ENCODE measurements around the gene INTS6. TPM values are rescaled to one million over a fixed set of nuclear protein-coding genes. Genes with fewer than 3 reads are reported as not detected.

Gene INTS6, protein sequence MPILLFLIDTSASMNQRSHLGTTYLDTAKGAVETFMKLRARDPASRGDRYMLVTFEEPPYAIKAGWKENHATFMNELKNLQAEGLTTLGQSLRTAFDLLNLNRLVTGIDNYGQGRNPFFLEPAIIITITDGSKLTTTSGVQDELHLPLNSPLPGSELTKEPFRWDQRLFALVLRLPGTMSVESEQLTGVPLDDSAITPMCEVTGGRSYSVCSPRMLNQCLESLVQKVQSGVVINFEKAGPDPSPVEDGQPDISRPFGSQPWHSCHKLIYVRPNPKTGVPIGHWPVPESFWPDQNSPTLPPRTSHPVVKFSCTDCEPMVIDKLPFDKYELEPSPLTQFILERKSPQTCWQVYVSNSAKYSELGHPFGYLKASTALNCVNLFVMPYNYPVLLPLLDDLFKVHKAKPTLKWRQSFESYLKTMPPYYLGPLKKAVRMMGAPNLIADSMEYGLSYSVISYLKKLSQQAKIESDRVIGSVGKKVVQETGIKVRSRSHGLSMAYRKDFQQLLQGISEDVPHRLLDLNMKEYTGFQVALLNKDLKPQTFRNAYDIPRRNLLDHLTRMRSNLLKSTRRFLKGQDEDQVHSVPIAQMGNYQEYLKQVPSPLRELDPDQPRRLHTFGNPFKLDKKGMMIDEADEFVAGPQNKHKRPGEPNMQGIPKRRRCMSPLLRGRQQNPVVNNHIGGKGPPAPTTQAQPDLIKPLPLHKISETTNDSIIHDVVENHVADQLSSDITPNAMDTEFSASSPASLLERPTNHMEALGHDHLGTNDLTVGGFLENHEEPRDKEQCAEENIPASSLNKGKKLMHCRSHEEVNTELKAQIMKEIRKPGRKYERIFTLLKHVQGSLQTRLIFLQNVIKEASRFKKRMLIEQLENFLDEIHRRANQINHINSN
- total RNA-seq: 10 to 100 TPM; 18.4 to 30.2 (median 24.4) TPM
- 10 to 100 TPM in 1 of 2 donors, 1 to 10 TPM in 1; 7.7 to 12.0 TPM for polyA plus RNA-seq
- long read RNA-seq, donor 1, transcript INTS6-201 (18 exons, 3,662 nt): major isoform, 18 of 38 reads
- long read RNA-seq, donor 1, partial matches to known transcripts: 14 of 38 reads
- long read RNA-seq, donor 1, other reads (novel, unspliced or antisense): 6 of 38 reads
- long read RNA-seq, donor 2, transcript INTS6-201 (18 exons, 3,662 nt): major isoform, 8 of 16 reads
- long read RNA-seq, donor 2, partial matches to known transcripts: 7 of 16 reads
- long read RNA-seq, donor 2, other reads (novel, unspliced or antisense): 0 of 16 reads
- long read RNA-seq, donor 3, transcript INTS6-201 (18 exons, 3,662 nt): major isoform, 33 of 53 reads
- long read RNA-seq, donor 3, partial matches to known transcripts: 14 of 53 reads
- long read RNA-seq, donor 3, other reads (novel, unspliced or antisense): 6 of 53 reads

DNA sequence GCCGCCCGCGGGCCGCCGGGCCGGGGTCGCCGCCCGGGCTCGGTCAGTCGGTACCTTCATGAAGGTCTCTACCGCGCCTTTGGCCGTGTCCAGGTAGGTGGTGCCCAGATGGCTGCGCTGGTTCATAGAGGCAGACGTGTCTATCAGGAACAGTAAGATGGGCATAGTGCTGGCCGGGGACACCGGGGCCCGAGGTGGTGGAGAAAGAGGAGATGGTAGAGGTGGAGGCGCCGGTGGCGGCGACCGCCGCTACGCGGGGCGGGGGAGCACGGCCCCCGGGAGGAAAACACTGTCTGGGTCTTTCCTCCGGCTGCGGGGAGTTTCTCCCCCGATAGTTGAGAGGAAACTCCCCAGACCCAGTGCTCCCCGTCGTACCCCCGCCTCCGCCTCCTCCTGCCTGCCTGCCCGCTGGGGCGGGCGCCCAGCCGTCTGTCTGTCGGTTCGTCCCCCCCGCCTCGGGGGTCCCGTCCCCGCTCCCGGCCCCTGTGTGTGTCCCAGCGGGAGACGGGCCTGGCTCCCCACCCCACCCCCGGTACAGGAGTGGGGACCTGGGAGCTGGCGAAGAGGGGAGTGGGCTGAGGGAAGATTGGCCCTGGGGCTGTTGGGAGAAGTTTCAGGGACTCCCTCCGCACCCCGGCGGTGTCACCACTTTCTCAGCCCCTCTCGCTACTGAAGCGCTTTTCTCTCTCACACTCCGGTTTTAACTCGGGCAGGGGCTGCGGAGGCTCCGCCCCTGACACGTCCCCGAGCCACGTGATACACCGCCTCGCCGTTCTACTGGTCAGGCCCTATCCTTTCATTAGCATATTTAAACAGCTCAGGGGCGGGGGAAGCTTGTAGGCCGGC, at the start of gene INTS6:
TSS of gene INTS6 (minus strand) at position 676 of the 846 bp plus-strand sequence. CDS start at position 165, 511 bp downstream.
- Histone ChIP-seq H3K9me3 (peaks cover 0 to 12% (median 3%) of the 10 kb centered on the region in 12 donors), H3K27me3 (no peaks in the 10 kb centered on the region), H3K27ac (peak within 1 kb of the TSS; percentile 98 to 100 (median 99)), H3K4me3 (peak within 1 kb of the TSS; percentile 83 to 99 (median 94)), H3K4me1 (peaks cover 0 to 43% (median 21%) of the 10 kb centered on the region in 12 donors), H3K36me3 (peaks cover 0 to 51% (median 29%) of the 10 kb centered on the region in 9 donors)
- ATAC-seq: peak; percentile 92 to 98 (median 96)
- intact Hi-C loops (cut with DNase I): loop anchor here (1.0 to 10.0 kb wide), 11 partner anchors 130 to 352 kb away; partner anchors contain the start of genes DHRS12 (in 8 of the 10) and WDFY2 (in 8 of the 10)
- DNase-seq: peak; percentile 99 to 100 (median 100)
- peak; percentile 100 for TF ChIP-seq POLR2A (IDR thresholded peaks at IDR 0.05)
- TF ChIP-seq, protein P1, sequence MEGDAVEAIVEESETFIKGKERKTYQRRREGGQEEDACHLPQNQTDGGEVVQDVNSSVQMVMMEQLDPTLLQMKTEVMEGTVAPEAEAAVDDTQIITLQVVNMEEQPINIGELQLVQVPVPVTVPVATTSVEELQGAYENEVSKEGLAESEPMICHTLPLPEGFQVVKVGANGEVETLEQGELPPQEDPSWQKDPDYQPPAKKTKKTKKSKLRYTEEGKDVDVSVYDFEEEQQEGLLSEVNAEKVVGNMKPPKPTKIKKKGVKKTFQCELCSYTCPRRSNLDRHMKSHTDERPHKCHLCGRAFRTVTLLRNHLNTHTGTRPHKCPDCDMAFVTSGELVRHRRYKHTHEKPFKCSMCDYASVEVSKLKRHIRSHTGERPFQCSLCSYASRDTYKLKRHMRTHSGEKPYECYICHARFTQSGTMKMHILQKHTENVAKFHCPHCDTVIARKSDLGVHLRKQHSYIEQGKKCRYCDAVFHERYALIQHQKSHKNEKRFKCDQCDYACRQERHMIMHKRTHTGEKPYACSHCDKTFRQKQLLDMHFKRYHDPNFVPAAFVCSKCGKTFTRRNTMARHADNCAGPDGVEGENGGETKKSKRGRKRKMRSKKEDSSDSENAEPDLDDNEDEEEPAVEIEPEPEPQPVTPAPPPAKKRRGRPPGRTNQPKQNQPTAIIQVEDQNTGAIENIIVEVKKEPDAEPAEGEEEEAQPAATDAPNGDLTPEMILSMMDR (IDR thresholded peaks at IDR 0.05): no peak
- 0 to 2% (median 0%) methylated on average over 36 to 69 of the region's 69 CpGs for WGBS, 4 donors

DNA sequence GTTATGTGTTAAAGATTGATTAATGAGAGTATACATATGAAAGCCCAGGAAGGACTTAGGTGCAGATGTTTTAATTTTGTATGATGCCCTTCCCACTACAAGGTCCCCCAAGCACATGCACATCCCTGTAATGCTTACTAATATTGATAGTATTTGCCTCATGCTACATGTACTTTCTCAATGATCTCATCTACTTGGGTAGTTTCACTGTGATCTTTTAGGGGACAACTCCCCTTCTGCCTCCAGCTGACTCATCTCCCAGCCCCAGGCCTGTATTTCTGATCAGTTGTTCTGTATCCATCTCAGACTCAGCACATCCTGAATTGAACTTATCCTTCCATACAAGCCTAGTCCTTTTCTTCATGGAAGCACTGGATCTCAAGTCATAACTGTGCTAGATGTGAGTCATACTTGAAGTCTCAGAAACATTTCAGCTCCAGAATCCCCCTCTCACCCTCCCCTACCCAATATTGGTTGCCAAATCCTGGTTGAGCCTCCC, 49.4 kb upstream of the INTS6 start:
- TF ChIP-seq POLR2A (IDR thresholded peaks at IDR 0.05): no peak
- TF ChIP-seq, protein P1 (IDR thresholded peaks at IDR 0.05): no peak
- Histone ChIP-seq H3K27ac (no peak overlapping the region), H3K4me1 (no peaks in the 10 kb centered on the region), H3K9me3 (no peaks in the 10 kb centered on the region), H3K36me3 (no peaks in the 10 kb centered on the region), H3K27me3 (no peaks in the 10 kb centered on the region), H3K4me3 (no peak overlapping the region)
- DNase-seq (no peak), ATAC-seq (no peak)
- intact Hi-C loops (cut with DNase I): no loop called here

DNA sequence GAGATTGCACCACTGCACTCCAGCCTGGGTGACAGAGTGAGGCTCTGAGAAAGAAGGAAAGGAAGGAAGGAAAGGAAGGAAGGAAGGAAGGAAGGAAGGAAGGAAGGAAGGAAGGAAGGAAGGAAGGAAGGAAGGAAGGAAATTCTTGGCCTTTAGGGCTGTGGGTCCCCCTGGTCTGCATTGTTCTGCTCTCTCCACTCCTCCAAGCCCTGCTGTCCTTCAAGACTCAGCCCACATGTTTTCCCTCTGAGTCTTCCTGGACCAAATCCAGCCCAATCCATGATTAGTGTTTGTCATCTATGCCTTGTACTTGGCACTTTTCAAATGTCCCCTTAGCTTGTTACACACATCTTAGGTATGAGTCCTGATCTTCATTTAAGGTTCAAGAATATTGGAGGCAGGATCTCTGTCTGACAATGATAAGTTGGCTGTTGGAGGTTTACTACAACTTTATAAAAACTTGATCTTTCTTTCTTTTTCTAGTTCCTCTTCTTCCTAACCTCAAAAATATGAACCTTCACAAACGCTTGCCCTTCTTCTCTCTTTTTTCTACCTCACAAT, 48.8 kb upstream of the INTS6 start:
- WGBS, 4 donors: 70 to 92% (median 81%) methylated on average over 1 of the region's 1 CpG
- Histone ChIP-seq H3K27me3 (no peaks in the 10 kb centered on the region), H3K36me3 (no peaks in the 10 kb centered on the region), H3K4me1 (no peaks in the 10 kb centered on the region), H3K4me3 (no peak overlapping the region), H3K9me3 (no peaks in the 10 kb centered on the region), H3K27ac (no peak overlapping the region)
- TF ChIP-seq, protein P1 (IDR thresholded peaks at IDR 0.05): no peak
- no peak for TF ChIP-seq POLR2A (IDR thresholded peaks at IDR 0.05)
- intact Hi-C loops (cut with DNase I): no loop called here
- DNase-seq (no peak), ATAC-seq (no peak)
